Renal cortex interstitium (tissue), 15 donors: ENCODE data around the gene GOLGA3. TPM values are rescaled to one million over a fixed set of nuclear protein-coding genes. Genes with fewer than 3 reads are reported as not detected.
A peak's percentile ranks its signal among the peaks of the same experiment; 100 is the strongest.
"Not testable (repeated sequence)": the region's sequence is repeated elsewhere in the genome, so short reads cannot be mapped to it uniquely, and the experiment has no call there.

Experiments used
- DNase-seq, 11 donors: peaks; one replicate each; pipeline ENCODE4 v3.0.0-alpha.2; 2013; ENCODE audit warnings: low read depth in 9 of 11, low spot score in 4 of 11; ENCODE audit errors: extremely low read depth in 1 of 11
- long read RNA-seq, 16 experiments: transcript quantifications; one replicate each; lab custom pipeline, GENCODE V29; 2026
- polyA plus RNA-seq, 3 donors: library from polyadenylated mRNA; unstranded; fragments of 120-200 nt; gene quantifications; one replicate each; pipeline ENCODE4 v1.2.1, GENCODE V29; 2013; ENCODE audit not compliant: insufficient read length in 3 of 3

GOLGA3 gene
- polyA plus RNA-seq, result 10 to 100 TPM; 22.0 to 32.3 (median 30.6) TPM
- long read RNA-seq, donor 1, partial matches to known transcripts, result 7 of 7 reads
- long read RNA-seq, donor 1, other reads (novel, unspliced or antisense), result 0 of 7 reads
- long read RNA-seq, donor 2, result 0 reads
- long read RNA-seq, donor 3, partial matches to known transcripts, result 12 of 12 reads
- long read RNA-seq, donor 3, other reads (novel, unspliced or antisense), result 0 of 12 reads
- long read RNA-seq, donor 4, result 0 reads
- long read RNA-seq, donor 5, result 0 reads
- long read RNA-seq, donor 6, result 0 reads
- long read RNA-seq, donor 7, result 0 reads
- long read RNA-seq, donor 8, partial matches to known transcripts, result 11 of 11 reads
- long read RNA-seq, donor 8, other reads (novel, unspliced or antisense), result 0 of 11 reads
- long read RNA-seq, donor 9, result 0 reads
- long read RNA-seq, donor 10, result 0 reads
- long read RNA-seq, donor 11, result 0 reads
- long read RNA-seq, donor 12, result 0 reads
- long read RNA-seq, donor 13, result 0 reads
- long read RNA-seq, donor 14, result 0 reads
- long read RNA-seq, donor 15, result 0 reads
- long read RNA-seq, donor 16, partial matches to known transcripts, result 23 of 23 reads
- long read RNA-seq, donor 16, other reads (novel, unspliced or antisense), result 0 of 23 reads

GRCh38 chr12:132828706-132829534, at the start of gene GOLGA3:
Gene GOLGA3, minus strand, starts transcription at chr12:132828869. Its CDS starts 6,741 bp downstream, at chr12:132822128.
- peak; percentile 85 to 93 (median 90) for DNase-seq

- not testable (repeated sequence) for DNase-seq
Measured at GRCh38 chr12:132874620-132875019, 46.0 kb upstream of the GOLGA3 start.

GRCh38 chr12:132874175-132874574, 45.5 kb upstream of the GOLGA3 start:
- DNase-seq, result no peak

GRCh38 chr12:132873724-132874123, 45.1 kb upstream of the GOLGA3 start:
- no peak for DNase-seq

GRCh38 chr12:132872975-132873421, 44.3 kb upstream of the GOLGA3 start:
- DNase-seq, result no peak

- DNase-seq, result no peak
Measured at GRCh38 chr12:132872073-132872855, 43.6 kb upstream of the GOLGA3 start.

- no peak for DNase-seq
Measured at GRCh38 chr12:132869551-132869950, 40.9 kb upstream of the GOLGA3 start.

- no peak for DNase-seq
Measured at GRCh38 chr12:132866251-132866828, 37.7 kb upstream of the GOLGA3 start.

- no peak for DNase-seq
Measured at GRCh38 chr12:132861558-132861957, 32.9 kb upstream of the GOLGA3 start.

GRCh38 chr12:132858718-132859266, 30.1 kb upstream of the GOLGA3 start:
- DNase-seq, result no peak

- not testable (repeated sequence) for DNase-seq
Measured at GRCh38 chr12:132857019-132857418, 28.4 kb upstream of the GOLGA3 start.

GRCh38 chr12:132856581-132856980, 27.9 kb upstream of the GOLGA3 start:
- DNase-seq, result no peak

GRCh38 chr12:132855211-132855610, 26.5 kb upstream of the GOLGA3 start:
- DNase-seq, result not testable (repeated sequence)

GRCh38 chr12:132853285-132854092, 24.8 kb upstream of the GOLGA3 start:
- no peak for DNase-seq

- no peak for DNase-seq
Measured at GRCh38 chr12:132852496-132852895, 23.8 kb upstream of the GOLGA3 start.

- no peak for DNase-seq
Measured at GRCh38 chr12:132851465-132851864, 22.8 kb upstream of the GOLGA3 start.

- no peak for DNase-seq
Measured at GRCh38 chr12:132850291-132850690, 21.6 kb upstream of the GOLGA3 start.
